Smooth muscle cell (in vitro differentiated cells): ENCODE data around the gene GCH1. TPM values are rescaled to one million over a fixed set of nuclear protein-coding genes. Genes with fewer than 3 reads are reported as not detected.

Source experiments
- DNase-seq: peaks from one replicate; lab custom pipeline; 2025; ENCODE audit not compliant: unreplicated experiment; lab: John Stamatoyannopoulos, UW
- H2AFZ ChIP-seq: fragments of 200-600 bp; sonication (generic); 2 replicates; pipeline ENCODE4 v1.6.0; 2016; ENCODE audit warnings: antibody characterized with exemption, low read depth, mild to moderate bottlenecking
- H3F3A ChIP-seq: fragments of 200-600 bp; sonication (generic); 2 replicates; pipeline ENCODE4 v1.6.0; 2017; ENCODE audit warnings: antibody characterized with exemption, low read depth
- H3K27ac ChIP-seq: fragments of 200-600 bp; sonication (generic); 2 replicates; pipeline ENCODE4 v1.5.1; 2016; ENCODE audit warnings: low read depth, mild to moderate bottlenecking
- H3K27me3 ChIP-seq: fragments of 200-600 bp; sonication (generic); 2 replicates; pipeline ENCODE4 v1.6.1; 2016; ENCODE audit warnings: low read depth, mild to moderate bottlenecking
- H3K36me3 ChIP-seq: fragments of 200-600 bp; sonication (generic); 2 replicates; pipeline ENCODE4 v1.5.1; 2016; ENCODE audit warnings: low read depth
- H3K4me1 ChIP-seq: fragments of 200-600 bp; sonication (generic); 2 replicates; pipeline ENCODE4 v1.5.1; 2016; ENCODE audit warnings: low read depth
- H3K4me2 ChIP-seq: fragments of 200-600 bp; sonication (generic); 2 replicates; pipeline ENCODE4 v1.6.0; 2016; ENCODE audit warnings: mild to moderate bottlenecking
- H3K4me3 ChIP-seq: fragments of 200-600 bp; sonication (generic); 2 replicates; pipeline ENCODE4 v1.5.1; 2016; ENCODE audit warnings: mild to moderate bottlenecking
- H3K79me2 ChIP-seq: fragments of 200-600 bp; sonication (generic); 2 replicates; pipeline ENCODE4 v1.6.0; 2016; ENCODE audit warnings: low read depth, mild to moderate bottlenecking
- H3K9ac ChIP-seq: fragments of 200-600 bp; sonication (generic); 2 replicates; pipeline ENCODE4 v1.6.0; 2016; ENCODE audit warnings: low read depth
- H3K9me3 ChIP-seq: fragments of 200-600 bp; sonication (generic); replicated peaks from 2 replicates; pipeline ENCODE4 v1.5.1; 2016; ENCODE audit warnings: low read depth
- H4K20me1 ChIP-seq: fragments of 200-600 bp; sonication (generic); 2 replicates; pipeline ENCODE4 v1.6.0; 2016; ENCODE audit warnings: low read depth
- CTCF ChIP-seq: fragments of 200-600 bp; sonication (generic); IDR thresholded peaks from 2 replicates; pipeline ENCODE4 v1.5.1; 2017; ENCODE audit warnings: borderline replicate concordance, mild to moderate bottlenecking, antibody characterized with exemption; ENCODE audit not compliant: insufficient read depth, poor library complexity, severe bottlenecking
- WGBS: methylation state at CpG from one replicate; pipeline ENCODE4 v1.1.7; 2016; ENCODE audit warnings: low lambda C conversion rate; 5-methylcytosine and 5-hydroxymethylcytosine counted together
- polyA plus RNA-seq: library from polyadenylated mRNA; unstranded; fragments of >200 nt; fragmentation: Nextera tagmentation; extraction: Ambion mirVana; gene quantifications from 2 replicates; pipeline ENCODE4 v1.2.1, GENCODE V29; 2016
- total RNA-seq: library from RNA; depleted of rRNA; stranded (reverse); fragments of >200 nt; gene quantifications from 2 replicates; pipeline ENCODE4 v1.2.3, GENCODE V29; 2014

GCH1 gene
- total and polyA plus RNA-seq, 2 experiments from 2014 or later = 0.70 to 2.1 TPM

- no peaks in the 10 kb centered on the region for H3K4me1 ChIP-seq
- no peak overlapping the region for H3K4me2 ChIP-seq
- H3K79me2 ChIP-seq = no peaks in the 10 kb centered on the region
- TF ChIP-seq CTCF = no peak
- H3K27me3 ChIP-seq = no peaks in the 10 kb centered on the region
- no peak for DNase-seq
- H3K4me3 ChIP-seq = no peak overlapping the region
- no peak overlapping the region for H3K9ac ChIP-seq
- no peaks in the 10 kb centered on the region for H4K20me1 ChIP-seq
- no peak overlapping the region for H2AFZ ChIP-seq
- H3K9me3 ChIP-seq = no peaks in the 10 kb centered on the region
- no peaks in the 10 kb centered on the region for H3K36me3 ChIP-seq
- WGBS = 79% methylated on average over 1 of the region's 1 CpG
- H3F3A ChIP-seq = no peaks in the 10 kb centered on the region
- H3K27ac ChIP-seq = no peak overlapping the region
These were observed 44.8 kb downstream of the GCH1 start for GRCh38 chr14:54857830-54858269.

- Histone ChIP-seq H3K27ac (no peak overlapping the region), H3F3A (no peaks in the 10 kb centered on the region), H3K9me3 (no peaks in the 10 kb centered on the region), H4K20me1 (no peaks in the 10 kb centered on the region), H3K79me2 (no peaks in the 10 kb centered on the region), H3K4me2 (no peak overlapping the region), H3K4me3 (no peak overlapping the region), H3K9ac (no peak overlapping the region), H3K27me3 (no peaks in the 10 kb centered on the region), H3K4me1 (no peaks in the 10 kb centered on the region), H2AFZ (no peak overlapping the region), H3K36me3 (no peaks in the 10 kb centered on the region)
- no peak for DNase-seq
- TF ChIP-seq CTCF = no peak
- WGBS = 93% methylated on average over 4 of the region's 4 CpGs
These were observed 46.5 kb downstream of the GCH1 start for GRCh38 chr14:54856152-54856551.

GRCh38 chr14:54854181-54854580 lies 48.4 kb downstream of the GCH1 start:
- Histone ChIP-seq H3K4me1 (no peaks in the 10 kb centered on the region), H4K20me1 (no peaks in the 10 kb centered on the region), H3K36me3 (no peaks in the 10 kb centered on the region), H3F3A (no peaks in the 10 kb centered on the region), H3K79me2 (no peaks in the 10 kb centered on the region), H3K27me3 (no peaks in the 10 kb centered on the region), H3K27ac (no peak overlapping the region), H2AFZ (no peak overlapping the region), H3K4me3 (no peak overlapping the region), H3K4me2 (no peak overlapping the region), H3K9me3 (no peaks in the 10 kb centered on the region), H3K9ac (no peak overlapping the region)
- 41% methylated on average over 2 of the region's 2 CpGs for WGBS
- no peak for DNase-seq
- no peak for TF ChIP-seq CTCF

- no peaks in the 10 kb centered on the region for H3K4me1 ChIP-seq
- no peaks in the 10 kb centered on the region for H3K79me2 ChIP-seq
- no peak for TF ChIP-seq CTCF
- H3K36me3 ChIP-seq = no peaks in the 10 kb centered on the region
- 94% methylated on average over 3 of the region's 3 CpGs for WGBS
- no peaks in the 10 kb centered on the region for H3K9me3 ChIP-seq
- H3K9ac ChIP-seq = no peak overlapping the region
- H3K4me3 ChIP-seq = no peak overlapping the region
- DNase-seq = no peak
- H4K20me1 ChIP-seq = no peaks in the 10 kb centered on the region
- no peak overlapping the region for H2AFZ ChIP-seq
- H3K4me2 ChIP-seq = no peak overlapping the region
- no peaks in the 10 kb centered on the region for H3K27me3 ChIP-seq
- H3F3A ChIP-seq = no peaks in the 10 kb centered on the region
- no peak overlapping the region for H3K27ac ChIP-seq
These were observed 49.3 kb downstream of the GCH1 start for GRCh38 chr14:54853339-54853738.
